GM18505 (cell line): ENCODE results near the gene CD74.

Source experiments
- ATAC-seq: cut with Tn5 transposase; IDR thresholded peaks from one replicate; pipeline ENCODE4 v1.9.1; 2021; ENCODE audit not compliant: unreplicated experiment
- POLR2A ChIP-seq: IDR thresholded peaks from 4 replicates; pipeline ENCODE4 v1.6.1; 2011; ENCODE audit warnings: borderline replicate concordance; ENCODE audit not compliant: insufficient read depth, insufficient read length; ENCODE audit errors: extremely low read depth

The CD74 gene

GRCh38 chr5:150391986-150392385 lies 20.7 kb downstream of the CD74 start:
- ATAC-seq, result no peak

GRCh38 chr5:150391064-150391834 lies 21.5 kb downstream of the CD74 start:
- no peak for TF ChIP-seq POLR2A
- no peak for ATAC-seq

More at GRCh38 chr5:150391986-150392385, 20.7 kb downstream of the CD74 start:
- TF ChIP-seq POLR2A, result no peak

DNA sequence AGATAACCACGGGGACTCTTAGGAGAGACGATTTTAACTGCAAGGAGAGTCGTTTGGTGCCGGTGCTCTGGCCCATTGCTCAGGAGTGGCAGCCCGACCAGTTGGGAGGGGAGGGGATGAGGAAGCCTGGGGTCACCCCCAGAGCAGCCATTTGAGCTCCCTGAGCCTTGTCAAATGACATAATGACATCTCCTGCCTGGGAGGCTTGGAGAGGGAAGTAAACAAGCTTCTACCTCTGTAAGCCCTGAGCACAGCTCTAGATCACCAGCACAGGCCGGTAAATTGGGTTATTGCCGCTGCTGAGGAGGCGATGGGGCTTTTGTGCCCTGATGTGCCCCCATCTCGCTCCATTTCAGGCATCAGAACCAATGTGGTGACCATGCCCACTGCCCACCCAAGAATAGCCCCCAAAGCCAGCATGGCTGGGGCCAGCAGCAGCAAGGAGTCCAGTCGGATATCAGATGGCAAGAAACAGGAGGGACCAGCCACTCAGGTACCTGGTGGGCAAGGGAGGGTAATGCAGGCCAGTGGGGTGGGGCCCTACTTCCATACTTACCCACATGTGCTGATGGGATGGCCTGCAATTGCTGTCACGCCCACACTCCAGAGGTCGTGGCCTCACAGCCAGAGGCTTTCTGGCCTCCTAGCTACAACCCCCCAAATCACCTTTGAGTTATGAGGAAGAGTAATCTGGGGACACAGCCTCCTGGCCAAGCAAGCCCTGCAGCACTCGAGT lies 23.0 kb downstream of the CD74 start:
- ATAC-seq, result no peak
- TF ChIP-seq POLR2A, result no peak

DNA sequence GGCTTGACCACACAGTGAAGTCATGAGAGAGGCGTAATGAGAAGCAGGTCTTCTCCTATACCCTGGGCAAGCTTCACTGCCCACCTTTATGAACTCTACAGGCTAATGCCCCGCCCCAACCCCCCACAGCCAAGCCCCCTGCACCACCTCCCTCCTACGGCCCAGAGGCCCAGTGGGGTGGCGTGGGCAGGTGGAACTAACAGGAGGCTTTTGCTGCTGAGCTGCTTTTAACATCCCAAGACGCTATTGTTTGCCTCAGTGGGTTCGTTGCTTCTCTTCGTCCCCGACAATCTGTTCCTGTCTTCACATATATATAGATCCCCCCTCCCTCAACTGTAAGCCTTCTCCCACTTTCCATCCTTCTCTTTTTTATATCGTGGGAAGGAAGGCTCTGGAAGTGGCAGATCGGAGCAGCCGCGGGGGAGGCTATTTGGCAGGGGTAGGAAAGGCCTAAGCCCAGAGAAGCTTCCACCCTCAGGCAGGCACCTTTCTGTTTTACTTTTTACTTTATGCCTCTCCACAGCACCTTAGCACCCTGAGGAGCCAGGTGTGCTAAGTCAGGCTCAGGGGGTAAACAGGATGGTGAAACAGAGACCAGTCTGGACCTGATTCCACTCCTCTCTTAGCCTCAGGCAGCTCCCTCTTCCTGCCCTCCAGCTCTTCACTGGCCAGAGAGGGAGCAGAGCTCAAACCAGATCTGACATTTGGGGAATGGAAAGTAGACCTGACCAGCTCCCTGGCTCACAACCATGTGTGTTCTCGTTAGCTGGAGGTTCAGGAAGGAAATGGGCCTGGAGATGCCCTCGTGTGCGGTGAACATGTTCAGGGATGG lies 26.5 kb downstream of the CD74 start:
- no peak for TF ChIP-seq POLR2A
- ATAC-seq, result no peak

- TF ChIP-seq POLR2A, result no peak
- no peak for ATAC-seq
Measured at GRCh38 chr5:150384701-150385100, 28.0 kb downstream of the CD74 start.

DNA sequence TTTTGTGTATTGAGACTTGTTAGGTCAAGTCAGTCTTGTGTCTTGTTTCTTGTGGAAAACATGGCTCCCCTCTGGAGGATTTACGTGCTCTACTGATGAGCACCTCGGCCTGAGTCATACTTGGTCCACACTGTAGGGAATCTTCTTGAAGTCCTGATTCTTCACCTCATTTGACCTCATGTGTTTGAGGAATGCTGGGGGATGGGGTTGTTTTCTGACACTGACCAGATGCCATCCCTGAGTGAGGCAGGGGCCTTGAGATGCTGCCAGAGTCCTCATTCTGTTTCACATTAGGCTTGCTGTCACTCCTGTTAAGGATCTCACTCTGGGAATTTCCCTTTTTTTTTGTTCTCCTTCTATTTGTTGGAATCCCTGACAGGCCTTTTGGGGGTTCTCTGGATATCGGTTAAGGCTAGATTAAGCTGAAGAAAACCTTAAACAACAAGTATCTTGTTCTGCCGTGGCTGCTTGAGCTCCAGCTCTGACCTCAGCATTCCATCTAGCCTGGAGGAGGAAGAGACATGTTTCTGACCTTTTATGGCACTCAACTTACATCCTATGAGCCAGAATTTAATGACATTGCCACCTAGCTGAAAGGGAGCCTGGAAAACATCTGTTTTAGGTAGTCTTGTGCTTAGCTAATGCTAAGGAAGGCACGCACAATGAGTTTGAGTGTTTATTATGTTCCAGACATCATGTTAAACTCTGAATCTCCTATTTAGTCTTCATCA lies 34.6 kb downstream of the CD74 start:
- ATAC-seq, result no peak
- TF ChIP-seq POLR2A, result no peak

DNA sequence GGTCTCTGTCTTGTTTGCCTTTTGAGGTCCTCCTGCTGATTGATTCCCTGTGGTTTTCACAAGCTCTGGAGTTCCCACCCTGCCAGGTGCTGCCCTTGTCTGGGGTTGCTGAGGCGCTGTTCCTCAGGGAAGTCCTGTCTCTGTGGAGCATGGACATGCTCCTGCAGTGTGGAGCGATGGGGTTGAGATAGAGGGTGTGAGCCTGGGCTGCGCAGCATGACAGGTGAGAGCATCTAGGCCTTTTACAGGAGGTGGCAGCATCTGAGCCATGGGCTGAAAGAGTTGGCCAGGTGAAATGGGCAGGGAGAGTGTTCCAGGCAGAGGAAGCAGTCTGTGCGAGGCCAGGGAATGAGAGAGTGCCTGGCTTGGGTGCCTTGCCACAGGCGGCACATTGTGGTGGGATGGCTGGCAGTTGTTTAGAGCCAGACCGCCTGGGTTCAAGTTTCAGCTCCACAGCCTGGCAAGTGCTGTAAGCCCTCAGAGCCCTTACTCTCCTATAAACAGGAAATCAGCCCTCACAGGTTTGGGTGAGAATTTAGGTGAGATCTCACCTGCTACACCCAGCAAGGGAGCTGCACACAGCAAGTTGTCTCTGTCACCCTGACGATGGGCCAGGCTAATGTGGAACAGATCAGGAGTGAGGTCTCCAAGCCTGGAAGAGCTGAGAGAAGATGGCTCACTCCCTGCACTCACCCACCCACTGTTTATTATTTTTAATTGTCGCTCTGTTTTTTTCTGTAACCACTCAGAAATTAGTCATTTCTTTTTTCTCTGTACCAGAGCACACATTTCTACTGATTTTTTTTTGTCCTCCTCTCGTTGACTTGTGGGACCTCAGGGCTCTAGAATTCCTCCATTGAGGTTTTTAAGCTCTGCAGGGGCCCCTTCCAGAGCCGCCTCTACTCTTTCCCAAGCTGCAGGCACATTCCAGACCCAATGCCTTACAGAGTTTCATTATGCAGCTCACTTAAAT lies 35.6 kb downstream of the CD74 start:
- TF ChIP-seq POLR2A, result no peak
- ATAC-seq, result no peak

GRCh38 chr5:150374651-150375050 lies 38.1 kb downstream of the CD74 start:
- TF ChIP-seq POLR2A, result no peak
- ATAC-seq, result no peak

- no peak for TF ChIP-seq POLR2A
- ATAC-seq, result no peak
Measured at GRCh38 chr5:150372639-150373038, 40.1 kb downstream of the CD74 start.

GRCh38 chr5:150368526-150368925 lies 44.2 kb downstream of the CD74 start:
- TF ChIP-seq POLR2A, result no peak
- no peak for ATAC-seq

DNA sequence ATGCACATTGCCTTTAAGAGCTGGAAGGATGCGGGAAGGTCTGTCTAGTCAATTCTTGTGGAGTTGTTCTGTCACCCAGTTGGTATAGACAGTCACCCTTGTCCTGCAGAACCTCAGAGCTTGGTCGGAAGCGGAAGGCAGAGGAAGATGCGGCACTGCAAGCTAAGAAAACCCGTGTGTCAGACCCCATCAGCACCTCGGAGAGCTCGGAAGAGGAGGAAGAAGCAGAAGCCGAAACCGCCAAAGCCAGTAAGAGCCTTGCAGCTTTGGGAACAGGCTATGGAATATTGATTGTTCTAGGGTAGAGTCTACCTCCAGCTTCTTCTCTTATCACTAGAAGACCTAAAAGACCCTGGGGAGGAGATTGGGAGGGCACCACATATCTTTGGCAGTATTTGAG lies 48.7 kb downstream of the CD74 start:
- TF ChIP-seq POLR2A, result no peak
- ATAC-seq, result no peak

DNA sequence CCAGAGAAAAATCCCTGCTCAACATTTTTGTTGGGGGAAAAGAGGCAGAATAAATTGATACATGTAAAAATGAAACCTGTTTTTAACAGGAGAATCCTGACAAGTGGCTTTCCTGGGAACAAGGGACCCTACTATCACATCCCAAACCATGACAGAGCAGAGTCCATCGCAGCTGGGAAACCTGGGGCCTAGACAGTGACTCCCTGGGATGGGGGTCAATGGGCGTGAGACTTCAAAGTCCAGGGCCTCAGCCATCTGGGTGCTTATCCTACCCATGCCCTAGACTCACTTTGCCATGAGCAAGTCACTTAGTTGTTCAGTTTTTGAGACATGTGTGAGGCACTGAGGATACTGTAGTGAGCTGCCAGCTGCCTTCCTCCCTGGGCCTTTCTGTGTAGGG lies 49.5 kb downstream of the CD74 start:
- TF ChIP-seq POLR2A, result no peak
- no peak for ATAC-seq

DNA sequence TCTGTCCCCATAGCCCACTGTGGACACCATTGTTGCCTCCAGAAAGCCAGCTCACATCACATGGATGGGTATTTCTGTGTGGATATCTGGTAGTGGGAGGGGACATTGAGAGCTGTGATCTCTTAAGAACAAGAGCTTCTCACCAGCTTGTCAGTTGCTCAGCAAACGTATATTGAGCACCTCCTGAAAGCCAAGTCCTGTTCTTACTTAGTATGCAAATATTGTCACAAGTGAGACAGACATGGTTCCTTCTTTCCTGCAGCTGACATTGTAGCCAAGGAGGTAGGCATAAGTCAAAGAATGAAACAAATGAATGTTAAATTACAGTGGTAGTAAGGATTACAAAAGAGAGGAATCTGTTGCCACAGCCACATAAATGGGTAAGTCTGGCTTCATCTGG lies 51.4 kb downstream of the CD74 start:
- no peak for ATAC-seq
- TF ChIP-seq POLR2A, result no peak
